Measurements from ENCODE around the gene OST4.

The OST4 gene

GRCh38 chr2:27080603-27080936 lies 9.1 kb upstream of the OST4 start:
- no peaks in the 10 kb centered on the region for H3K9me3 ChIP-seq (ENCODE audit: severe bottlenecking)
- TF ChIP-seq CTCF (IDR thresholded peaks at IDR 0.05; ENCODE audit: poor library complexity, severe bottlenecking), result no peak
- H3K27ac ChIP-seq (ENCODE audit: poor library complexity, severe bottlenecking), result no peak overlapping the region
- no peak overlapping the region for H3K4me3 ChIP-seq (ENCODE audit: severe bottlenecking)
- no peaks in the 10 kb centered on the region for H3K36me3 ChIP-seq (ENCODE audit: low read depth)
- H3K4me1 ChIP-seq (ENCODE audit: insufficient read depth, poor library complexity, severe bottlenecking), result peaks cover 4% of the 10 kb centered on the region
- H3K27me3 ChIP-seq (ENCODE audit: insufficient read depth, poor library complexity, severe bottlenecking), result no peaks in the 10 kb centered on the region
- ATAC-seq (ENCODE audit: low read depth) (no peak), DNase-seq (ENCODE audit: low spot score) (no peak)

GRCh38 chr2:27080140-27080469 lies 8.7 kb upstream of the OST4 start:
- H3K9me3 ChIP-seq (ENCODE audit: severe bottlenecking), result no peaks in the 10 kb centered on the region
- no peak for TF ChIP-seq CTCF (IDR thresholded peaks at IDR 0.05; ENCODE audit: poor library complexity, severe bottlenecking)
- H3K4me1 ChIP-seq (ENCODE audit: insufficient read depth, poor library complexity, severe bottlenecking), result peaks cover 4% of the 10 kb centered on the region
- H3K27me3 ChIP-seq (ENCODE audit: insufficient read depth, poor library complexity, severe bottlenecking), result no peaks in the 10 kb centered on the region
- no peak overlapping the region for H3K4me3 ChIP-seq (ENCODE audit: severe bottlenecking)
- DNase-seq (ENCODE audit: low spot score) (no peak), ATAC-seq (ENCODE audit: low read depth) (no peak)
- no peaks in the 10 kb centered on the region for H3K36me3 ChIP-seq (ENCODE audit: low read depth)
- no peak overlapping the region for H3K27ac ChIP-seq (ENCODE audit: poor library complexity, severe bottlenecking)

- Histone ChIP-seq H3K27me3 (ENCODE audit: insufficient read depth, poor library complexity, severe bottlenecking) (no peaks in the 10 kb centered on the region), H3K4me1 (ENCODE audit: insufficient read depth, poor library complexity, severe bottlenecking) (peaks cover 4% of the 10 kb centered on the region), H3K27ac (ENCODE audit: poor library complexity, severe bottlenecking) (no peak overlapping the region), H3K4me3 (ENCODE audit: severe bottlenecking) (no peak overlapping the region), H3K9me3 (ENCODE audit: severe bottlenecking) (no peaks in the 10 kb centered on the region), H3K36me3 (ENCODE audit: low read depth) (no peaks in the 10 kb centered on the region)
- ATAC-seq (ENCODE audit: low read depth), result no peak
- DNase-seq (ENCODE audit: low spot score), result no peak
- TF ChIP-seq CTCF (IDR thresholded peaks at IDR 0.05; ENCODE audit: poor library complexity, severe bottlenecking), result no peak
These were observed 8.0 kb upstream of the OST4 start for GRCh38 chr2:27079233-27080139.

- H3K4me1 ChIP-seq (ENCODE audit: insufficient read depth, poor library complexity, severe bottlenecking), result peaks cover 4% of the 10 kb centered on the region
- DNase-seq (ENCODE audit: low spot score), result no peak
- no peaks in the 10 kb centered on the region for H3K27me3 ChIP-seq (ENCODE audit: insufficient read depth, poor library complexity, severe bottlenecking)
- H3K36me3 ChIP-seq (ENCODE audit: low read depth), result no peaks in the 10 kb centered on the region
- ATAC-seq (ENCODE audit: low read depth), result no peak
- H3K27ac ChIP-seq (ENCODE audit: poor library complexity, severe bottlenecking), result no peak within 1 kb of the TSS
- H3K9me3 ChIP-seq (ENCODE audit: severe bottlenecking), result no peaks in the 10 kb centered on the region
- H3K4me3 ChIP-seq (ENCODE audit: severe bottlenecking), result no peak within 1 kb of the TSS
- TF ChIP-seq CTCF (IDR thresholded peaks at IDR 0.05; ENCODE audit: poor library complexity, severe bottlenecking), result no peak
These were observed 7.1 kb upstream of the OST4 start, which contains the start of gene EMILIN1 for GRCh38 chr2:27078267-27079194. TSS of gene EMILIN1 (plus strand) at chr2:27078615. CDS start at chr2:27079066, 451 bp downstream.
